ENCODE results near the gene IMMP2L. TPM values are rescaled to one million over a fixed set of nuclear protein-coding genes. Genes with fewer than 3 reads are reported as not detected.

IMMP2L gene
- total RNA-seq, 2 donors from 2014 or later = 7.3 to 7.7 TPM

DNA sequence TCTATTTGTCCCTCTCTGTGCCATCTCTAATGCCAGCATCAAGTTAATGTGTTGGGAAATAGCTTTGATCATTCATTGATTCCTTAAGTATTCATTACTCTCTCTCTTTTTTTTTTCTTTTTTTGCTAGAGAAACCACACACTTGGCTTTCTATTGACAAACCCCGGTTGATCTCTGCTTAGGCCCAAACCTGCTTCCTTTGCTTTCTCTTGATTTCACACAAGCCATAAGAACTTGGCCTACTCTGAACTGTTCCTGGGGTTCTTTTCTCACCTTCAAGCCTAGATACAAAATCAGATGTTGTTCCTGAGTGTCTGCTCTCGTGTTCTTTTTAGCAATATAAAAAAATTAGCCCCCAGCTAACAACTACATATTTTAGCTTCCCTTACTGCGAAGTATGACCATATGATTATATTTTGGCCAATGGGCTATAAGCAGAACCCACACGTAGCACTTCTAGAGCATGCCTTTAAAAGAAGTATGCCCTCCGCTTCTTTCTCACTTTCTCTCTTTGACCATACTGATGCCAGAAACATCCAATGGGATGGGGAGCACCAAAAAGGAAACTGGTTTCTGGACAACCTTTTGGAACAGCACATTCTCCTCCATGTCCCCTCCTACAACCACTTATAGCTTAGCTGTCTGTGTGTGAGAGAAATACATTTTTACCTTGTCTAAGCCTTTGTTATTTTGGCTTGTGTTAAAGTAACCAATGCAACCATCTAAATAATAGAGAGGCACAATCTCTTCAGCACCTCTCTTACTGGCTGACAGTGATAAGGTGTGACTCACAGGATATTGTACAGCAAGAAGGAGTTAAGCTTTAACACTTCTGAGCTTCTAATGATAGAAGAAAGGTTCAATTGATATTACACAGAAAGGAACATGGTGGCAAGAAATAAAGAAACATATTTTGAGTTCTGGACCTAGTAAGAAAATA lies 568.0 kb downstream of the IMMP2L start:
- TF ChIP-seq, protein P1, sequence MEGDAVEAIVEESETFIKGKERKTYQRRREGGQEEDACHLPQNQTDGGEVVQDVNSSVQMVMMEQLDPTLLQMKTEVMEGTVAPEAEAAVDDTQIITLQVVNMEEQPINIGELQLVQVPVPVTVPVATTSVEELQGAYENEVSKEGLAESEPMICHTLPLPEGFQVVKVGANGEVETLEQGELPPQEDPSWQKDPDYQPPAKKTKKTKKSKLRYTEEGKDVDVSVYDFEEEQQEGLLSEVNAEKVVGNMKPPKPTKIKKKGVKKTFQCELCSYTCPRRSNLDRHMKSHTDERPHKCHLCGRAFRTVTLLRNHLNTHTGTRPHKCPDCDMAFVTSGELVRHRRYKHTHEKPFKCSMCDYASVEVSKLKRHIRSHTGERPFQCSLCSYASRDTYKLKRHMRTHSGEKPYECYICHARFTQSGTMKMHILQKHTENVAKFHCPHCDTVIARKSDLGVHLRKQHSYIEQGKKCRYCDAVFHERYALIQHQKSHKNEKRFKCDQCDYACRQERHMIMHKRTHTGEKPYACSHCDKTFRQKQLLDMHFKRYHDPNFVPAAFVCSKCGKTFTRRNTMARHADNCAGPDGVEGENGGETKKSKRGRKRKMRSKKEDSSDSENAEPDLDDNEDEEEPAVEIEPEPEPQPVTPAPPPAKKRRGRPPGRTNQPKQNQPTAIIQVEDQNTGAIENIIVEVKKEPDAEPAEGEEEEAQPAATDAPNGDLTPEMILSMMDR (IDR thresholded peaks at IDR 0.05) = no peak
- Histone ChIP-seq H3K4me1 (peaks cover 0 to 7% of the 10 kb centered on the region in 2 donors), H3K27ac (peak overlapping the region; percentile 62 to 76), H3K9me3 (no peaks in the 10 kb centered on the region), H3K36me3 (no peaks in the 10 kb centered on the region), H3K4me3 (no peak overlapping the region), H3K27me3 (no peaks in the 10 kb centered on the region)
- no peak for DNase-seq (ENCODE audit: low spot score)

DNA sequence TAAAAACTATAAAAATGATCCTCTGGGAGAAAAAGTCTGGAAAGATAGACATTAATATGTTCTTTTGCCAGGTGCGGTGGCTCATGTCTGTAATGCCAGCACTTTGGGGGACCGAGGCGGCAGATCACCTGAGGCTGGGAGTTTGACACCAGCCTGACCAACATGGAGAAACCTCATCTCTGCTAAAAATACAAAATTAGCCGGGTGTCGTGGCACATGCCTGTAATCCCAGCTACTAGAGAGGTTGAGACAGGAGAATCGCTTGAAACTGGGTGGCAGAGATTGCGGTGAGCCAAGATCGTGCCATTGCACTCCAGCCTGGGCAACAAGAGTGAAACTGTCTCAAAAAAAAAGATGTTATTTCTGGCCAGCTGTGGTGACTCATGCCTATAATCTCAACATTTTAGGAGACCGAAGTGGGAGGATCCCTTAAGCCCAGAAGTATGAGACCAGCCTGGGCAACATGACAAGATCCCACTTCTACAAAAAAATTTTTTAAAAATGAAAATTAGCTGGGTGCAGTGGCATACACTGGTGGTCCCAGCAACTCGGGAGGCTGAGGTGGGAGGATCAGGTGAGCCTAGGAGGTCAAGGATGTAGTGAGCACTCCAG lies 573.3 kb downstream of the IMMP2L start:
- no peaks in the 10 kb centered on the region for H3K27me3 ChIP-seq
- H3K4me3 ChIP-seq = no peak overlapping the region
- peak overlapping the region in 1 of 2 donors; percentile 70 for H3K27ac ChIP-seq
- no peaks in the 10 kb centered on the region for H3K9me3 ChIP-seq
- peaks cover 0 to 15% of the 10 kb centered on the region in 2 donors for H3K4me1 ChIP-seq
- no peaks in the 10 kb centered on the region for H3K36me3 ChIP-seq
- TF ChIP-seq, protein P1 (IDR thresholded peaks at IDR 0.05) = no peak
- DNase-seq (ENCODE audit: low spot score) = no peak

GRCh38 chr7:110988348-110988747 lies 573.9 kb downstream of the IMMP2L start:
- H3K27me3 ChIP-seq = no peaks in the 10 kb centered on the region
- TF ChIP-seq, protein P1 (IDR thresholded peaks at IDR 0.05) = no peak
- H3K4me1 ChIP-seq = peaks cover 0 to 15% of the 10 kb centered on the region in 2 donors

DNA sequence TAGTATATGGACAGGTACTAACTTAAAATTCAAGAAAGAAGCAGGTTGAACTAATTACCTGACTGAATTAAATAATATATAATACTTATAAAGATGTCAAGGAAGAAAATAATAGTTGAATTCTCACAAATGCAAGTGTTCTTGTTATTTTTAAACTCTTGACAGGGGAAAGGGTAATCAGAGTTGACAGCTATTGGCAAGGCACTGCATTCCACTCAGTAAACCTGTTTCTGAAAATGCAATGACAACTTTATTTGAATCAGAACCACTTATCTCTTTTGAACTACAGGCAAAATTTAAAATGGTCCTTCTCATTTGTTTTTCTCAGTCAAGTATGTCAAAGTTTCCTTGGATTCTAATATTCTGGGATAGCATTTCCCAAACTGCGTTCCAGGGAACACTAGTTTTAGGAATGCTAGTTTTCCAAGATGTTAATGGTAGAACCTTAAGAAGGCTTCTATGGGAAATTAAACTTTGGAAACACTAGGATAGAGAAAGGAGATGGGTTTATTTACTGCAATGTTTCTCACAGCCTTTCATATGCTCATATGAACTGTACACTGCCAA lies 575.1 kb downstream of the IMMP2L start:
- H3K9me3 ChIP-seq = no peaks in the 10 kb centered on the region
- H3K4me3 ChIP-seq = no peak overlapping the region
- peak overlapping the region in 1 of 2 donors; percentile 70 for H3K27ac ChIP-seq
- H3K36me3 ChIP-seq = no peaks in the 10 kb centered on the region
- TF ChIP-seq, protein P1 (IDR thresholded peaks at IDR 0.05) = no peak
- no peaks in the 10 kb centered on the region for H3K27me3 ChIP-seq
- peaks cover 0 to 15% of the 10 kb centered on the region in 2 donors for H3K4me1 ChIP-seq
- no peak for DNase-seq (ENCODE audit: low spot score)

More at GRCh38 chr7:110988348-110988747, 573.9 kb downstream of the IMMP2L start:
- H3K36me3 ChIP-seq = no peaks in the 10 kb centered on the region
- peak overlapping the region in 1 of 2 donors; percentile 70 for H3K27ac ChIP-seq
- H3K4me3 ChIP-seq = no peak overlapping the region
- no peaks in the 10 kb centered on the region for H3K9me3 ChIP-seq
- no peak for DNase-seq (ENCODE audit: low spot score)

DNA sequence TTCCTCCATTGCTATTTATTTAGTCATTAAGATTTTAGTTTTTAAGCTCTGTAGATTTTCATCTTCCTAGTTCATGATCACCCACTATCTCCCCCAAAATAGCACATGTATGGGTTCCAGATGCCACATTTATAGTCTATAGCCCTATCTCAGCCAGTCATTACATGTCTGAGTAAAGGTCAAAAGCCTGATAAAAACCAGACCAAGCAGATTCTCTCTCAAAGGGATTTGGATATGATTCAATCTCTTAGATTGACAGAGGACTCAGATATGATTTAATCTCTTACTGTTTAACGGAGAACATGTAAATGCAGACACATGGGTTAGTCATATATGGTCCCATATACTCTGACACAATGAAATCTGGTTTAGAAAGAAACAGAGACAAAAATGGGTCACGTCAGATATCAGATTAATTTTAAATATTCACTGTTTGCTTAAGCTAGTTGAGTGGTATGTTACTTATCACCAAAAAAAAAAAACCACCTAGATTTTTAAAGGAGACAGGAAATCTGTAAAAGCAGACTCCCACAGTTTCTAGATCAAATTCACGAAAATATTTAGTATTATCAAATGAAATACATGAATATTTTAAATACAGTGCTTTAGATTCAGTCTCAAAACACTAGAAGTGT lies 578.4 kb downstream of the IMMP2L start:
- H3K27me3 ChIP-seq = no peaks in the 10 kb centered on the region
- TF ChIP-seq, protein P1 (IDR thresholded peaks at IDR 0.05) = no peak
- H3K36me3 ChIP-seq = no peaks in the 10 kb centered on the region
- H3K4me1 ChIP-seq = peaks cover 0 to 12% of the 10 kb centered on the region in 2 donors
- no peak overlapping the region for H3K27ac ChIP-seq
- H3K9me3 ChIP-seq = no peaks in the 10 kb centered on the region
- DNase-seq (ENCODE audit: low spot score) = no peak
- H3K4me3 ChIP-seq = no peak overlapping the region

Measured in right atrium auricular region (tissue), 2 donors.